HepG2 (cell line): Measurements from ENCODE around the gene SND1. TPM values are rescaled to one million over a fixed set of nuclear protein-coding genes. Genes with fewer than 3 reads are reported as not detected.

Experiments used
- CBX2 ChIP-seq, 2 experiments: fragments of 200-600 bp in 1 of 2; sonication (generic); formaldehyde crosslinking in 1 of 2; IDR thresholded peaks; 2 replicates each; pipeline versions ENCODE4 v1.7.0 to v1.8.1; 2018 to 2022; ENCODE audit warnings: low read depth in 2 of 2, low read length in 1 of 2, mild to moderate bottlenecking in 1 of 2, missing genetic modification reagents in 1 of 2
- EHMT2 ChIP-seq: fragments of 200-600 bp; sonication (generic); IDR thresholded peaks from 2 replicates; pipeline ENCODE4 v1.7.0; 2017; ENCODE audit warnings: antibody characterized with exemption, low read depth, low read length, borderline replicate concordance
- ELF3 ChIP-seq: IDR thresholded peaks from 2 replicates; pipeline ENCODE4 v1.6.1; 2016; ENCODE audit warnings: missing genetic modification reagents, missing compliant biosample characterization
- KDM6A ChIP-seq: IDR thresholded peaks from 2 replicates; pipeline ENCODE4 v1.6.1; 2016; ENCODE audit warnings: low read depth
- MAF1 ChIP-seq: sonication (generic); formaldehyde crosslinking; IDR thresholded peaks from 2 replicates; pipeline ENCODE4 v1.5.0; 2020; ENCODE audit warnings: missing genetic modification reagents, borderline replicate concordance
- MIER3 ChIP-seq: IDR thresholded peaks from 2 replicates; pipeline ENCODE4 v1.6.1; 2016; ENCODE audit warnings: missing compliant biosample characterization, borderline replicate concordance
- SOX5 ChIP-seq: IDR thresholded peaks from 2 replicates; pipeline ENCODE4 v1.6.1; 2016; ENCODE audit warnings: borderline replicate concordance
- THAP8 ChIP-seq: sonication (generic); formaldehyde crosslinking; IDR thresholded peaks from 2 replicates; pipeline ENCODE4 v1.5.1; 2020; ENCODE audit warnings: missing genetic modification reagents, mild to moderate bottlenecking, borderline replicate concordance
- ZNF614 ChIP-seq: IDR thresholded peaks from 2 replicates; pipeline ENCODE4 v1.6.1; 2018; ENCODE audit warnings: missing biosample characterization, missing genetic modification reagents, inconsistent platforms, borderline replicate concordance
- ZNF878 ChIP-seq: sonication (generic); formaldehyde crosslinking; IDR thresholded peaks from 2 replicates; pipeline ENCODE4 v1.8.1; 2023; ENCODE audit warnings: mild to moderate bottlenecking, missing genetic modification reagents, moderate library complexity
- polyA plus RNA-seq, 8 experiments: library from polyadenylated mRNA; depleted of rRNA in 3 of 8; stranded (reverse) in 7 of 8; unstranded in 1 of 8; fragments of >200 nt; fragmentation: Illumina TruSeq in 4 of 8; extraction: Trizol in 4 of 8; gene quantifications; 2 replicates each; pipeline versions ENCODE4 v1.2.1 to v1.2.3, GENCODE V29; 2011 to 2016; ENCODE audit warnings: low read depth in 4 of 8, missing spikeins in 1 of 8, mixed read lengths in 1 of 8; ENCODE audit not compliant: insufficient read depth in 1 of 8
- total RNA-seq, 5 experiments: library from RNA; depleted of rRNA; stranded (reverse); fragments of >200 nt; fragmentation: Illumina TruSeq; extraction: Trizol; gene quantifications; 2 replicates each; pipeline ENCODE4 v1.2.3, GENCODE V29; 2016; ENCODE audit warnings: low read depth in 1 of 5
- TF ChIP-seq, protein P1 (sequence below): IDR thresholded peaks from 2 replicates; pipeline ENCODE4 v1.6.1; 2016

SND1 gene
- total and polyA plus RNA-seq, 2 of the 13 experiments (the other 11 are each of a cell fraction or from before 2014, with no cell fraction given) = 110 to 182 TPM

- TF ChIP-seq, protein P1, sequence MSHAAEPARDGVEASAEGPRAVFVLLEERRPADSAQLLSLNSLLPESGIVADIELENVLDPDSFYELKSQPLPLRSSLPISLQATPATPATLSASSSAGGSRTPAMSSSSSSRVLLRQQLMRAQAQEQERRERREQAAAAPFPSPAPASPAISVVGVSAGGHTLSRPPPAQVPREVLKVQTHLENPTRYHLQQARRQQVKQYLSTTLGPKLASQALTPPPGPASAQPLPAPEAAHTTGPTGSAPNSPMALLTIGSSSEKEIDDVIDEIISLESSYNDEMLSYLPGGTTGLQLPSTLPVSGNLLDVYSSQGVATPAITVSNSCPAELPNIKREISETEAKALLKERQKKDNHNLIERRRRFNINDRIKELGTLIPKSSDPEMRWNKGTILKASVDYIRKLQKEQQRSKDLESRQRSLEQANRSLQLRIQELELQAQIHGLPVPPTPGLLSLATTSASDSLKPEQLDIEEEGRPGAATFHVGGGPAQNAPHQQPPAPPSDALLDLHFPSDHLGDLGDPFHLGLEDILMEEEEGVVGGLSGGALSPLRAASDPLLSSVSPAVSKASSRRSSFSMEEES (CRISPR knock-in tag) = no peak
- TF ChIP-seq MAF1 (CRISPR knock-in tag) = no peak
- no peak for TF ChIP-seq ELF3 (CRISPR knock-in tag)
- TF ChIP-seq KDM6A (CRISPR knock-in tag) = no peak
- TF ChIP-seq MIER3 = no peak
- no peak for TF ChIP-seq CBX2 (IDR thresholded peaks at IDR 0.05; ENCODE audit: low read depth, low read length)
- TF ChIP-seq CBX2 (CRISPR knock-in tag; IDR thresholded peaks at IDR 0.05; ENCODE audit: low read depth) = no peak
- TF ChIP-seq ZNF878 = no peak
- TF ChIP-seq SOX5 (CRISPR knock-in tag) = no peak
- no peak for TF ChIP-seq ZNF614 (CRISPR knock-in tag)
- no peak for TF ChIP-seq THAP8
- TF ChIP-seq EHMT2 = no peak
- TF ChIP-seq, all 625 proteins: peak for 0
These were observed 331.9 kb downstream of the SND1 start (continued) for GRCh38 chr7:127983804-127984332.
